Ascending aorta (tissue), 2 donors: Measurements from ENCODE around the gene TSHZ1. TPM values are rescaled to one million over a fixed set of nuclear protein-coding genes. Genes with fewer than 3 reads are reported as not detected.

Experiments used
- DNase-seq, 2 donors: peaks; one replicate each; pipeline ENCODE4 v3.0.0-alpha.2; 2019; ENCODE audit warnings: low spot score in 2 of 2
- H3K27ac ChIP-seq, 2 donors: fragments of 200-600 bp; sonication (generic); one replicate each; pipeline ENCODE4 v1.5.1; 2016 to 2017; ENCODE audit warnings: mild to moderate bottlenecking in 1 of 2
- H3K27me3 ChIP-seq: fragments of 200-600 bp; sonication (generic); one replicate; pipeline ENCODE4 v1.5.1; 2017
- H3K36me3 ChIP-seq, 2 donors: fragments of 200-600 bp; sonication (generic); one replicate each; pipeline ENCODE4 v1.5.1; 2016
- H3K4me1 ChIP-seq, 2 donors: fragments of 200-600 bp; sonication (generic); one replicate each; pipeline ENCODE4 v1.5.1; 2016 to 2017; ENCODE audit warnings: mild to moderate bottlenecking in 1 of 2
- H3K4me3 ChIP-seq, 2 donors: fragments of 200-600 bp; sonication (generic); one replicate each; pipeline ENCODE4 v1.5.1; 2016 to 2017; ENCODE audit warnings: mild to moderate bottlenecking in 1 of 2
- H3K9me3 ChIP-seq, 2 donors: fragments of 200-600 bp; sonication (generic); one replicate each; pipeline ENCODE4 v1.5.1; 2016
- CTCF ChIP-seq, 3 experiments: fragments of 200-600 bp in 2 of 3; fragments of 450-650 bp in 1 of 3; sonication (generic) in 2 of 3; IDR thresholded peaks; one replicate each; pipeline ENCODE4 v1.5.1; 2016 to 2019; ENCODE audit warnings: antibody characterized with exemption in 3 of 3, mild to moderate bottlenecking in 1 of 3, moderate library complexity in 1 of 3
- intact Hi-C: fragments of 100-400 bp; cut with DNase I; formaldehyde crosslinking; loops from one replicate; pipeline ENCODE4 v1.15.1; 2023
- total RNA-seq: library from RNA; depleted of rRNA; stranded (reverse); fragments of >200 nt; gene quantifications from one replicate; pipeline ENCODE4 v1.1.0, GENCODE V29; 2016

The TSHZ1 gene
- total RNA-seq, 1 donor from 2014 or later, result 13.3 TPM

DNA sequence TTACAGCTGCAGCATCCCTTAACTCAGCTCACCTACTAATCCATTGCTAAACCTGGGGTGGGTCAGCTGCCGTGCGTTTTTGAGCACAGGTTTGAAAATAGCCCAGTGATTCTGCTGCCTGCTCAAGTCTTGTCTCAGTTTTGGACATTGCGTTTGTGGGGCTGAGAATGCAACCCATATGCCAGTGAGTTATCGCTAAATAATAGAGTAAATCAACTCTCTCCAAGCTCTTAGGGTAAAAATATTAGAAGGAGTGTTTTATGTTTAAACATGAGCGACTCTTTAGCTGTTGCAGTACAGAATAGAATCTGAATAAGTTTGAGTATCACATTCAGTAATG is 2.1 kb downstream of the TSHZ1 start:
- TF ChIP-seq CTCF (IDR thresholded peaks at IDR 0.05), result no peak
- Histone ChIP-seq H3K27me3 (no peaks in the 10 kb centered on the region), H3K4me1 (peaks cover 0 to 16% of the 10 kb centered on the region in 2 donors), H3K36me3 (no peaks in the 10 kb centered on the region), H3K4me3 (peak overlapping the region; percentile 86 to 92), H3K27ac (peak overlapping the region; percentile 66 to 70), H3K9me3 (no peaks in the 10 kb centered on the region)
- intact Hi-C loops, result loop anchor here (5.0 to 10.0 kb wide), 3 partner anchors 405 to 1282 kb away; partner anchors contain the start of gene ZNF516
- DNase-seq, result no peak

DNA sequence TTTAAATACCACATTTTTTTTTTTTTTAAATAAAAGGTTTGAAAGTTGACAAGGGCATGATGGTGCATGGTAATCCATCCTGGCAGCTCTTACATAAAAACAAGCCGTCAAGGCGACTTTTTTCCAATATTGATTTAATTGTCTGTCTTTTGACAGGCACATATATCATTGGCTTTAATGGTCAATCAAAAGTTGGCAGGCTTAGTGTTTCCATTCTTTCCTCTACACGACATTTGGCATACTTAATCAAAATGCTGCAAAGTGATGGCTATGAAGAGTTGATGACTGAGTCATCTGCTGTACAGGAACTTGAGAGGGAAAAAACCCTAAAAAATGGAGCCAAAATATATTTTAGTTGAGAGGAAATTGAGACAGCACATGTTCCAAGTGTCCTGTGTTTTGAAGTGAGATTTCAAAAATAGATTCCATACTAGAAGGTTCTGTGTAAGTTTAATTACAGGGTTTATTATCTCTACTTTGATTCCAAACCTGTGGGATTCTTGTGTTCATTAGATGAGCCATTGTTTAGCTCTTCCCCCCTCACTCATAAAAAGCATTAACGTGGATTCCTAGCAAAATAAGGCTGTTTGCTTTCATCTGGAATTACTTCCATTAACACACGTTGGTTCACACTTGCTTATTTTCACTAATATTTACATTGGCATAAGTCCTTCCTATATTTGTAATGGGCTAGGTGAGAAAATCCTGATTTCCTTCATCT is 3.2 kb downstream of the TSHZ1 start:
- peak overlapping the region in 1 of 2 donors; percentile 92 for H3K4me3 ChIP-seq
- H3K9me3 ChIP-seq, result no peaks in the 10 kb centered on the region
- TF ChIP-seq CTCF (IDR thresholded peaks at IDR 0.05), result no peak
- no peak for DNase-seq
- peak overlapping the region; percentile 37 to 38 for H3K27ac ChIP-seq
- H3K4me1 ChIP-seq, result peaks cover 0 to 16% of the 10 kb centered on the region in 2 donors
- no peaks in the 10 kb centered on the region for H3K36me3 ChIP-seq
- H3K27me3 ChIP-seq, result no peaks in the 10 kb centered on the region
- intact Hi-C loops, result loop anchor here (5.0 to 10.0 kb wide), 3 partner anchors 406 to 1281 kb away; partner anchors contain the start of gene ZNF516

DNA sequence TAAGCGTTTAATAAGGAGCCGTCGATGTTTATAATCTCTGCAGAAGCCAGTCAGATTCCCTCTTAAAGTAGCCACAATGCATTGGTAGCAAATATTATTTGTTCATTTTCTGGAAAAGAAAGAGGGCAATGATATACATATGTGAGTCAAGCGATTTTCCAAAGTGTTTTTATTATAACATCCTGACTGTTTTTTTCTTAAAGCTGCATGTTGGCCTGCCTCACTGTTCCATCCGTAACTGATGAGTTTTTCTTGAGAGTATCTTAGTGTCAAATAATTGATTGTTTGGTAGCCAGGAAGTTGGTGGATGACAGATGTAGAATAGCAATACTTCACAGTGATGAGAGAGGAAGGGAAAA is 3.7 kb downstream of the TSHZ1 start:
- H3K27me3 ChIP-seq, result no peaks in the 10 kb centered on the region
- no peak for TF ChIP-seq CTCF (IDR thresholded peaks at IDR 0.05)
- intact Hi-C loops, result loop anchor here (5.0 to 10.0 kb wide), 3 partner anchors 407 to 1280 kb away; partner anchors contain the start of gene ZNF516
- H3K4me3 ChIP-seq, result no peak overlapping the region
- H3K36me3 ChIP-seq, result no peaks in the 10 kb centered on the region
- H3K9me3 ChIP-seq, result no peaks in the 10 kb centered on the region
- H3K27ac ChIP-seq, result peak overlapping the region; percentile 37 to 38
- no peak for DNase-seq
- peaks cover 0 to 16% of the 10 kb centered on the region in 2 donors for H3K4me1 ChIP-seq

DNA sequence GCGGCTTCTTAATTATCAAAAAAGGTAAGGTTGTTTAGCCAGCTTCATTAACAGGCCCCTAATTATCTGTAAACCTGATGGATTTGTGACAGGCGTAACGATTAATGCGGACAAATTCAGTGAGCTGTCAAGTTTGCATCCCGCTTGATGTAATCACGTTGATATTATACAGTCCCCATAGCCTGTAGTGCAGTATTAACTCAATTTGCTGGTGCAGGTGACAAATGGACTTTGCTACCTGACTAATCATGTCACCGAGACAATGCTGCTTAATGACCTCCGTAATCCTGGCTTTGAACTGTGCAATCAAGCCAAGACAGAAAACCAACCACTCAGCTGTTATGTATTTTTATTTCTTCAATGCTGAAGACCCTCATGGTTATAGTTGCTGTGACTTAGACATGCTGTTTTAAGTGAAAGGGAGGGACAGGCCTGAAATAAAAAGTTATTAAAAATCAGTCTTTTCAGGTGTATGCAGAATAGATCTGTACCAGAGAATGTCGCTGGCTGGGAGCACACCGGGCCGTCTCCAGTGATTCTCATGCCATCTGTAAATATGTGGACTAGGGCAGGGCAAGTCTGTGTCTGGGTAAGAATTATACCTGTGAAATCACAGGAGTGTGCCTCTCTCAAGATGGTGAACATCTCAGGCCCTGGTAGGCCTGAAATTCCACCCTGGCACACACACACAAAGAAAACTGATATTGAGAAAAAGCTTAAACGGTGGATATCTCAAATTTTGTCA is 4.3 kb downstream of the TSHZ1 start:
- Histone ChIP-seq H3K27ac (peak overlapping the region; percentile 14 to 38), H3K4me1 (peaks cover 0 to 16% of the 10 kb centered on the region in 2 donors), H3K36me3 (no peaks in the 10 kb centered on the region), H3K4me3 (no peak overlapping the region), H3K9me3 (no peaks in the 10 kb centered on the region), H3K27me3 (no peaks in the 10 kb centered on the region)
- no peak for TF ChIP-seq CTCF (IDR thresholded peaks at IDR 0.05)
- DNase-seq, result no peak
- intact Hi-C loops, result loop anchor here (5.0 to 10.0 kb wide), 3 partner anchors 408 to 1280 kb away; partner anchors contain the start of gene ZNF516

- intact Hi-C loops, result loop anchor here (10.0 kb wide), 2 partner anchors 709 to 1279 kb away; partner anchors contain the start of gene ZNF516
- TF ChIP-seq CTCF (IDR thresholded peaks at IDR 0.05), result no peak
- H3K36me3 ChIP-seq, result no peaks in the 10 kb centered on the region
- H3K27ac ChIP-seq, result peak overlapping the region; percentile 14 to 17
- H3K4me1 ChIP-seq, result peaks cover 0 to 16% of the 10 kb centered on the region in 2 donors
- DNase-seq, result no peak
- no peak overlapping the region for H3K4me3 ChIP-seq
- H3K27me3 ChIP-seq, result no peaks in the 10 kb centered on the region
- H3K9me3 ChIP-seq, result no peaks in the 10 kb centered on the region
These were observed 5.1 kb downstream of the TSHZ1 start for GRCh38 chr18:75215663-75216062.
